Upper lobe of right lung (tissue), 1 donor: Measurements from ENCODE around the gene SURF6. TPM values are rescaled to one million over a fixed set of nuclear protein-coding genes. Genes with fewer than 3 reads are reported as not detected.
A peak's percentile ranks its signal among the peaks of the same experiment; 100 is the strongest.

Experiments
- ATAC-seq: fragments of 200-7000 bp; cut with Tn5 transposase; one replicate; pipeline ENCODE4 v1.9.1; 2020; ENCODE audit warnings: mild to moderate bottlenecking, moderate library complexity
- DNase-seq: peaks from one replicate; pipeline ENCODE4 v3.0.0-alpha.2; 2020
- H3K27ac ChIP-seq: fragments of 200-600 bp; one replicate; pipeline ENCODE4 v1.8.0; 2022
- H3K27me3 ChIP-seq: fragments of 200-600 bp; one replicate; pipeline ENCODE4 v1.8.0; 2022; ENCODE audit warnings: mild to moderate bottlenecking
- H3K36me3 ChIP-seq: fragments of 200-600 bp; one replicate; pipeline ENCODE4 v1.8.0; 2022
- H3K4me1 ChIP-seq: fragments of 200-600 bp; one replicate; pipeline ENCODE4 v1.8.0; 2022
- H3K4me3 ChIP-seq: fragments of 200-600 bp; one replicate; pipeline ENCODE4 v1.8.0; 2022; ENCODE audit warnings: mild to moderate bottlenecking
- H3K9me3 ChIP-seq: fragments of 200-600 bp; one replicate; pipeline ENCODE4 v1.8.0; 2022
- intact Hi-C: fragments of 100-400 bp; cut with DNase I; formaldehyde crosslinking; loops from one replicate; pipeline ENCODE4 v1.11.0; 2022
- total RNA-seq: library from RNA; stranded (reverse); fragmentation: NEBNext Ultra II Directional; extraction: Animal tissue kit (Norgen Biotek cat#: 25700); gene quantifications from one replicate; pipeline ENCODE4 v1.2.1, GENCODE V29; 2021
- TF ChIP-seq, protein P1 (sequence below): fragments of 200-600 bp; IDR thresholded peaks from one replicate; pipeline ENCODE4 v1.8.0; 2022; ENCODE audit warnings: antibody characterized with exemption
- donor health status: DM: no; HTN: yes; CAD: no; lungs with severe emphysema.

The SURF6 gene
- total RNA-seq, 1 donor from 2014 or later, result 15.9 TPM

DNA sequence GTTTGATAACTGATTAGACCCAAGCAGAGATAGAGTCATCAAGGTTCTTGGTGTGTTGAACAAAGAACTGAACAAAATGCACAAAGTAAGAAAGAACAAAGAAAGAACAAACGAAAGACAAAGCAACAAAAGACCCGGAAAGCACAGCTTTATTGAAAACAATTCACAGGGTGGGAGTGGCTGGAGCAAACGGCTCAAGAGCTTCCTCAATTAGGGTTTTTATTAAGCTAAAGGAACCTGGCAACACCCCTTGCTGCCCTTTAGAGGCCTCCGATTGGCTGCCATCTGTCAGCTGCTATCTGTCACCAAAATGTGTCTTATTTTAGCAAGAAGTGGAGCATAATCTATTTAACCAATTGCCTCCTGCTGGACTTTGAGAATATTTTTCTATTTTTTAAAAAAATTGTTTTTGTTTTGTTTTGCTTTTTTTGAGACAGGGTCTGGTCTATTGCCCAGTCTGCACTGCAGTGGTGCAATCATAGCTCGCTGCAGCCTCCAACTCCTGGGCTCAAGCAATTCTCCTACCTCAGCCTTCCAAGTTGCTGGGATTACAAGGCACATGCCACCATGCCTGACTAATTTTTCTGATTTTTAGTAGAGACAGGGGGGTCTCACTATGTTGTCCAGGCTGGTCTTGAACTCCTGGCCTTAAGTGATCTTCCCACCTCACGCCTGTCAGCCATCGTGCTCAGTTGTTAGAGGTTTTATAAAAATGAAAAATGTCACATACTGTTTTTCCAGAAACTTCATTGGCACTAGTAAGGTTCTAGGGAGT lies 53.3 kb downstream of the SURF6 start:
- TF ChIP-seq, protein P1, sequence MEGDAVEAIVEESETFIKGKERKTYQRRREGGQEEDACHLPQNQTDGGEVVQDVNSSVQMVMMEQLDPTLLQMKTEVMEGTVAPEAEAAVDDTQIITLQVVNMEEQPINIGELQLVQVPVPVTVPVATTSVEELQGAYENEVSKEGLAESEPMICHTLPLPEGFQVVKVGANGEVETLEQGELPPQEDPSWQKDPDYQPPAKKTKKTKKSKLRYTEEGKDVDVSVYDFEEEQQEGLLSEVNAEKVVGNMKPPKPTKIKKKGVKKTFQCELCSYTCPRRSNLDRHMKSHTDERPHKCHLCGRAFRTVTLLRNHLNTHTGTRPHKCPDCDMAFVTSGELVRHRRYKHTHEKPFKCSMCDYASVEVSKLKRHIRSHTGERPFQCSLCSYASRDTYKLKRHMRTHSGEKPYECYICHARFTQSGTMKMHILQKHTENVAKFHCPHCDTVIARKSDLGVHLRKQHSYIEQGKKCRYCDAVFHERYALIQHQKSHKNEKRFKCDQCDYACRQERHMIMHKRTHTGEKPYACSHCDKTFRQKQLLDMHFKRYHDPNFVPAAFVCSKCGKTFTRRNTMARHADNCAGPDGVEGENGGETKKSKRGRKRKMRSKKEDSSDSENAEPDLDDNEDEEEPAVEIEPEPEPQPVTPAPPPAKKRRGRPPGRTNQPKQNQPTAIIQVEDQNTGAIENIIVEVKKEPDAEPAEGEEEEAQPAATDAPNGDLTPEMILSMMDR, result no peak

DNA sequence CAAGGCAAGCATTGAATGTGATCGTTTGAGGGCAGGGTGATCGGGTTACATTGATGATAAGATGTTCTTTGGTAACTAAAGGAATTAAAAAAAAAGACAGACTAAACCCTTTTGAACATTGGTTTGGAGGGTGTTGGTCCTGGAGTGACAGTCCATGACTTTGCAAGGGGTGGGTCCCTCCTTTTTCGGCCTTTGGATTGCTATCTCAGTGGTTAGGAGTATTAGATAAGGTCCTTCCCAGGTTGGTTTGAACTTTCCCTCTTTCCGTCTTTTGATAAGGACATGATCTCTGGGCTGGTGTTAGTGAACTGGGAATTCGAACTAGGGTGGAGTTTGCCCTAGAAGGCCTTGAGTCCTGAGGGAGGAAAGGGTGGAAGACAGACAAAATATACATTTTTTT lies 55.6 kb downstream of the SURF6 start:
- Histone ChIP-seq H3K27me3 (peaks cover 5% of the 10 kb centered on the region), H3K27ac (no peak overlapping the region), H3K4me3 (no peak overlapping the region), H3K4me1 (no peaks in the 10 kb centered on the region), H3K9me3 (no peaks in the 10 kb centered on the region), H3K36me3 (no peaks in the 10 kb centered on the region)
- DNase-seq (no peak), ATAC-seq (no peak)
- intact Hi-C loops, result no loop called here
- TF ChIP-seq, protein P1, result no peak

More for the DNA sequence above, 53.3 kb downstream of the SURF6 start:
- Histone ChIP-seq H3K4me3 (no peak overlapping the region), H3K4me1 (no peaks in the 10 kb centered on the region), H3K27me3 (no peaks in the 10 kb centered on the region), H3K9me3 (no peaks in the 10 kb centered on the region), H3K27ac (no peak overlapping the region), H3K36me3 (no peaks in the 10 kb centered on the region)
- no peak for DNase-seq
- ATAC-seq, result peak; percentile 56
- intact Hi-C loops, result no loop called here

Other genes starting within 250 kb of the SURF6 start
- gene RALGDS, start 214.9 kb downstream of the SURF6 start, total RNA-seq, result 66.3 TPM
- gene GBGT1, start 172.3 kb downstream of the SURF6 start, total RNA-seq, result 27.4 TPM
- gene OBP2B, start 126.9 kb downstream of the SURF6 start, total RNA-seq, result not detected
- 16.8 TPM for gene ABO, start 61.0 kb downstream of the SURF6 start, total RNA-seq
- 25.8 TPM for gene MED22, start 11.9 kb upstream of the SURF6 start, total RNA-seq
- 1,380 TPM for gene RPL7A, start 12.0 kb upstream of the SURF6 start, total RNA-seq
- 43.9 TPM for gene SURF1, start 20.3 kb upstream of the SURF6 start, total RNA-seq
- gene SURF2, start 20.4 kb upstream of the SURF6 start, total RNA-seq, result 12.0 TPM
- 142 TPM for gene SURF4, start 39.9 kb upstream of the SURF6 start, total RNA-seq
- 1.2 TPM for gene STKLD1, start 40.2 kb upstream of the SURF6 start, total RNA-seq
- gene REXO4, start 81.8 kb upstream of the SURF6 start, total RNA-seq, result 22.6 TPM
- gene ADAMTS13, start 86.2 kb upstream of the SURF6 start, total RNA-seq, result 2.0 TPM
- gene CACFD1, start 123.8 kb upstream of the SURF6 start, total RNA-seq, result 39.8 TPM
- gene SLC2A6, start 142.9 kb upstream of the SURF6 start, total RNA-seq, result 11.4 TPM
- gene MYMK, start 188.8 kb upstream of the SURF6 start, total RNA-seq, result not detected
- 17.4 TPM for gene ADAMTSL2, start 198.5 kb upstream of the SURF6 start, total RNA-seq